ENCODE data around the gene RACK1. TPM values are rescaled to one million over a fixed set of nuclear protein-coding genes. Genes with fewer than 3 reads are reported as not detected.

RACK1 gene
- total and polyA plus RNA-seq, 2 of the 8 experiments (the other 6 are each of a cell fraction or from before 2014, with no cell fraction given): 2,589 to 7,971 TPM

GRCh38 chr5:181204113-181204825, 39.4 kb downstream of the RACK1 start (continued):
- TF ChIP-seq RNF2 (IDR thresholded peaks at IDR 0.05; ENCODE audit: borderline replicate concordance, low read depth, low read length, missing control alignments, poor library complexity, severe bottlenecking) (peak; percentile 36), BCL11A (IDR thresholded peaks at IDR 0.05; ENCODE audit: low read depth in 2 of 2, low read length in 2 of 2) (no peak), JUND (IDR thresholded peaks at IDR 0.05; ENCODE audit: low read length) (no peak), TAF1 (IDR thresholded peaks at IDR 0.05; ENCODE audit: low read depth, low read length) (no peak), TAF7 (optimal IDR thresholded peaks at IDR 0.05; ENCODE audit: borderline replicate concordance, low read depth, low read length) (no peak), CBX8 (IDR thresholded peaks at IDR 0.05; ENCODE audit: borderline replicate concordance, low read depth, low read length) (no peak), SP1 (IDR thresholded peaks at IDR 0.05; ENCODE audit: low read depth, low read length) (no peak), KDM5A (IDR thresholded peaks at IDR 0.05; ENCODE audit: low read length) (no peak), HDAC2 (IDR thresholded peaks at IDR 0.05; ENCODE audit: borderline replicate concordance in 1 of 2, low read depth in 2 of 2, low read length in 2 of 2) (no peak), CTBP2 (IDR thresholded peaks at IDR 0.05; ENCODE audit: borderline replicate concordance, insufficient read depth, insufficient read length, low read length) (no peak), SRF (IDR thresholded peaks at IDR 0.05; ENCODE audit: low read depth, low read length) (no peak), SUZ12 (IDR thresholded peaks at IDR 0.05; ENCODE audit: low read length) (peak; percentile 55), RAD21 (IDR thresholded peaks at IDR 0.05 in 1 of 2, conservative IDR thresholded peaks at IDR 0.05 in 1 of 2; ENCODE audit: low read depth in 2 of 2, low read length in 2 of 2) (no peak), ATF2 (IDR thresholded peaks at IDR 0.05; ENCODE audit: low read length) (no peak), TEAD4 (IDR thresholded peaks at IDR 0.05; ENCODE audit: low read depth, low read length) (no peak), SAP30 (IDR thresholded peaks at IDR 0.05; ENCODE audit: insufficient read depth, insufficient replicate concordance, low read length) (no peak), TCF12 (IDR thresholded peaks at IDR 0.05; ENCODE audit: low read depth, low read length) (no peak), SP4 (IDR thresholded peaks at IDR 0.05; ENCODE audit: low read length) (no peak), GABPA (IDR thresholded peaks at IDR 0.05; ENCODE audit: borderline replicate concordance, insufficient read depth, low read length) (no peak)
- TF ChIP-seq, protein P1, sequence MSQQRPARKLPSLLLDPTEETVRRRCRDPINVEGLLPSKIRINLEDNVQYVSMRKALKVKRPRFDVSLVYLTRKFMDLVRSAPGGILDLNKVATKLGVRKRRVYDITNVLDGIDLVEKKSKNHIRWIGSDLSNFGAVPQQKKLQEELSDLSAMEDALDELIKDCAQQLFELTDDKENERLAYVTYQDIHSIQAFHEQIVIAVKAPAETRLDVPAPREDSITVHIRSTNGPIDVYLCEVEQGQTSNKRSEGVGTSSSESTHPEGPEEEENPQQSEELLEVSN (IDR thresholded peaks at IDR 0.05): peak; percentile 36
- TF ChIP-seq, protein P2, sequence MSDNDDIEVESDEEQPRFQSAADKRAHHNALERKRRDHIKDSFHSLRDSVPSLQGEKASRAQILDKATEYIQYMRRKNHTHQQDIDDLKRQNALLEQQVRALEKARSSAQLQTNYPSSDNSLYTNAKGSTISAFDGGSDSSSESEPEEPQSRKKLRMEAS (IDR thresholded peaks at IDR 0.05): peak; percentile 49; the same call in 1 of the 2 replicates
